SK-N-SH (cell line): Measurements from ENCODE around the gene ADD2. TPM values are rescaled to one million over a fixed set of nuclear protein-coding genes. Genes with fewer than 3 reads are reported as not detected.

Experiments used
- CTCF ChIA-PET: fragments of 300-600, 350-600 bp; formaldehyde crosslinking; extraction: SDS; loops from one replicate; lab custom pipeline; 2021; lab: Yijun Ruan, JAX
- POLR2A ChIA-PET: fragments of 350-600 bp; sonication (Branson Sonifier 250); formaldehyde crosslinking; extraction: SDS; loops from one replicate; lab custom pipeline; 2020; ENCODE audit warnings: antibody characterized with exemption, inconsistent platforms; lab: Yijun Ruan, JAX
- DNase-seq: peaks from one replicate; pipeline ENCODE4 v3.0.0; 2012
- H2AFZ ChIP-seq: fragments of 200-600 bp; sonication (generic); 2 replicates; pipeline ENCODE4 v1.8.1; 2016; ENCODE audit warnings: antibody characterized with exemption, mild to moderate bottlenecking, low read depth
- H3F3A ChIP-seq: fragments of 200-600 bp; sonication (generic); replicated peaks from 2 replicates; pipeline ENCODE3; 2016; ENCODE audit warnings: antibody characterized with exemption, mild to moderate bottlenecking; ENCODE audit not compliant: insufficient read depth
- H3K27ac ChIP-seq, 2 experiments: fragments of 200-500 bp in 1 of 2; fragments of 200-600 bp in 1 of 2; sonication (Bioruptor generic) in 1 of 2; sonication (generic), shearing (Covaris generic) in 1 of 2; 2 replicates each; pipeline versions ENCODE4 v1.5.1 to v1.6.1; 2014 to 2016; ENCODE audit warnings: low read depth in 2 of 2, inconsistent platforms in 1 of 2, low read length in 1 of 2, mild to moderate bottlenecking in 1 of 2, mixed read lengths in 1 of 2
- H3K27me3 ChIP-seq: fragments of 200-600 bp; sonication (generic), shearing (Covaris generic); 2 replicates; pipeline ENCODE4 v1.6.1; 2016; ENCODE audit warnings: mixed run types; ENCODE audit not compliant: insufficient read depth
- H3K36me3 ChIP-seq, 2 experiments: fragments of 200-500 bp in 1 of 2; fragments of 200-600 bp in 1 of 2; sonication (Bioruptor generic) in 1 of 2; sonication (generic) in 1 of 2; replicated peaks in 1 of 2; 2 replicates each; pipeline versions ENCODE3 to v1.5.1; 2014 to 2016; ENCODE audit warnings: low read length in 1 of 2, mild to moderate bottlenecking in 1 of 2; ENCODE audit not compliant: insufficient read depth in 2 of 2, control insufficient read depth in 1 of 2
- H3K4me1 ChIP-seq, 2 experiments: fragments of 200-500 bp in 1 of 2; fragments of 200-600 bp in 1 of 2; sonication (Bioruptor generic) in 1 of 2; sonication (generic), shearing (Covaris generic) in 1 of 2; 2 replicates each; pipeline versions ENCODE4 v1.5.1 to v1.6.1; 2014 to 2016; ENCODE audit warnings: low read depth in 1 of 2, low read length in 1 of 2, mixed run types in 1 of 2; ENCODE audit not compliant: insufficient read depth in 2 of 2, control insufficient read depth in 1 of 2
- H3K4me2 ChIP-seq: fragments of 200-600 bp; sonication (generic), shearing (Covaris generic); 2 replicates; pipeline ENCODE4 v1.6.1; 2017; ENCODE audit warnings: mixed run types
- H3K4me3 ChIP-seq, 2 experiments: fragments of 200-500 bp in 1 of 2; fragments of 200-600 bp in 1 of 2; sonication (Bioruptor generic) in 1 of 2; sonication (generic), shearing (Covaris generic) in 1 of 2; 2 replicates each; pipeline versions ENCODE4 v1.5.1 to v1.8.1; 2014 to 2016; ENCODE audit warnings: low read depth in 2 of 2, inconsistent platforms in 1 of 2, low read length in 1 of 2, mild to moderate bottlenecking in 1 of 2, mixed read lengths in 1 of 2, moderate library complexity in 1 of 2
- H3K79me2 ChIP-seq: fragments of 200-600 bp; sonication (generic); 2 replicates; pipeline ENCODE4 v1.8.1; 2017; ENCODE audit warnings: mild to moderate bottlenecking; ENCODE audit not compliant: insufficient read depth
- H3K9ac ChIP-seq: fragments of 200-600 bp; sonication (generic); 2 replicates; pipeline ENCODE4 v1.6.1; 2017; ENCODE audit warnings: mixed run types
- H3K9me2 ChIP-seq: fragments of 200-600 bp; sonication (generic); 2 replicates; pipeline ENCODE4 v1.6.1; 2017; ENCODE audit warnings: mixed run types
- H3K9me3 ChIP-seq: fragments of 200-600 bp; sonication (generic); 2 replicates; pipeline ENCODE4 v1.6.1; 2017; ENCODE audit warnings: mixed run types, mild to moderate bottlenecking, moderate library complexity
- H4K20me1 ChIP-seq: fragments of 200-600 bp; sonication (generic); 2 replicates; pipeline ENCODE4 v1.6.1; 2017; ENCODE audit warnings: mild to moderate bottlenecking, mixed run types; ENCODE audit not compliant: insufficient read depth
- ELF1 ChIP-seq: IDR thresholded peaks from 2 replicates; pipeline ENCODE4 v1.4.0; 2012
- EZH2phosphoT487 ChIP-seq: fragments of 200-600 bp; sonication (generic); IDR thresholded peaks from 2 replicates; pipeline ENCODE4 v1.6.1; 2017; ENCODE audit warnings: low read depth, mixed run types, mild to moderate bottlenecking, antibody characterized with exemption, moderate library complexity, borderline replicate concordance
- FOSL2 ChIP-seq: IDR thresholded peaks from 2 replicates; pipeline ENCODE4 v1.4.0; 2012; ENCODE audit warnings: low read depth, mild to moderate bottlenecking, moderate library complexity, borderline replicate concordance
- FOXJ3 ChIP-seq: sonication (generic); formaldehyde crosslinking; IDR thresholded peaks from 2 replicates; pipeline ENCODE4 v1.5.1; 2020; ENCODE audit warnings: mild to moderate bottlenecking, missing genetic modification reagents
- FOXM1 ChIP-seq: IDR thresholded peaks from 2 replicates; pipeline ENCODE4 v1.4.0; 2012; ENCODE audit warnings: low read depth, mild to moderate bottlenecking
- JUND ChIP-seq: IDR thresholded peaks from 2 replicates; pipeline ENCODE4 v1.4.0; 2012
- MXI1 ChIP-seq: IDR thresholded peaks from 2 replicates; pipeline ENCODE4 v1.6.1; 2012; ENCODE audit warnings: mild to moderate bottlenecking, low read depth, low read length, improper control_type of control experiment
- RXRA ChIP-seq: IDR thresholded peaks from 2 replicates; pipeline ENCODE4 v1.4.0; 2012; ENCODE audit warnings: low read depth, mild to moderate bottlenecking, borderline replicate concordance
- TAF1 ChIP-seq: IDR thresholded peaks from 2 replicates; pipeline ENCODE4 v1.6.1; 2012; ENCODE audit warnings: low read depth, mild to moderate bottlenecking, low read length, moderate library complexity, borderline replicate concordance
- USF1 ChIP-seq: IDR thresholded peaks from 2 replicates; pipeline ENCODE4 v1.4.0; 2012; ENCODE audit warnings: low read depth, borderline replicate concordance
- YY1 ChIP-seq: IDR thresholded peaks from 2 replicates; pipeline ENCODE4 v1.4.0; 2012; ENCODE audit warnings: low read depth, mild to moderate bottlenecking
- WGBS: methylation state at CpG from one replicate; pipeline ENCODE4 v1.1.6; 2017; ENCODE audit warnings: low lambda C conversion rate; 5-methylcytosine and 5-hydroxymethylcytosine counted together
- polyA plus RNA-seq, 3 experiments: library from polyadenylated mRNA; depleted of rRNA; stranded (reverse); fragments of >200 nt; gene quantifications; 2 replicates each; pipeline ENCODE4 v1.2.3, GENCODE V29; 2012
- TF ChIP-seq, protein P1 (sequence below): IDR thresholded peaks from 2 replicates; pipeline ENCODE4 v1.4.0; 2012; ENCODE audit warnings: low read depth, borderline replicate concordance
- TF ChIP-seq, protein P2 (sequence below): IDR thresholded peaks from 2 replicates; pipeline ENCODE4 v1.6.1; 2012; ENCODE audit warnings: mild to moderate bottlenecking, low read depth, low read length, moderate library complexity

Gene ADD2
- polyA plus RNA-seq, 1 of the 3 experiments (the other 2 are of a cell fraction): 0.30 TPM

DNA sequence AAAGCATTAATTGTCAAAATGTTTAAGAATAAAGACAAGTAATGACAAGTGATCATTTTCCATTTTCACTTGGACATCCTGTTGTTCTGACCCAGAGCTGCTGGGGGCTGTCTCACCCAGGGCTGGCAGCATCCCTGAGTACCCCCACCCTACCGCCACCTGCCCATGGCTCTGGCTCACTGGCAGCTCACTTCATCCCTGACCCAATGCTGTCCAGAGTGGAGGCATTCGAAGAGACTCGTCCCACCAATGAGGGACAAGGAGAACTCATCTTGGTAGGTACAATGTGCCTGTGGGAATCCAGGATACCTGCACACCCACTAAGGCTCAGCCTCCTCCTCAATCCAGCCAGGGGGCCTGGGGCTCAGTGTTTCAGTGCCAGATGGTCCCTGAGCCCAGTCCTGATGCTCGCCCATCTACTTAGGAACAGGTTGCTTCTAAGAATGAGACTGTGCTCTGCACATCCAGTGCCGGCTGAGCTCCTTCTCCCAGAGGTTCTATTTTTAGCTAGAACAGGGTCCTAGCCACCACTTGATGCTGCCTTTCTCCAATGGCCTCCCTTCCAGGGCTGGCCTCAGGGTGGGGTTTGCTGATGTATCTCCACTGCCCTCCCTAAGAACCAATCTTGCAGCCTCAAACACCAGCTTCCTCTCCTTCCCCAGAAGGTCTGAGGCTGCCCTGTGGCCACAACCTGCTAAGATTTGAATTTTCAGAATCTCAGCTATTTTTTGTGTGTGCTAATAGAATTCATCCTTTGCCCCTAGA, 53.7 kb downstream of the ADD2 start:
- H3K4me1 ChIP-seq: peaks cover 0 to 22% of the 10 kb centered on the region in 2 experiments; a peak in 1 of 4 replicates
- no peaks in the 10 kb centered on the region for H3K36me3 ChIP-seq
- no peak for DNase-seq
- no peak for TF ChIP-seq ELF1
- TF ChIP-seq FOXM1: no peak
- no peak overlapping the region for H3K27ac ChIP-seq
- no peaks in the 10 kb centered on the region for H3K79me2 ChIP-seq
- H3K9me2 ChIP-seq: no peaks in the 10 kb centered on the region
- WGBS: 56% methylated on average over 4 of the region's 5 CpGs
- no peaks in the 10 kb centered on the region for H3K27me3 ChIP-seq
- H4K20me1 ChIP-seq: no peaks in the 10 kb centered on the region
- POLR2A ChIA-PET: no interaction called here
- H3K4me2 ChIP-seq: no peak overlapping the region
- no peak overlapping the region for H3K9ac ChIP-seq
- H3K9me3 ChIP-seq: no peaks in the 10 kb centered on the region
- CTCF ChIA-PET: interaction anchor here (0.8 to 1.1 kb wide), 2 partner anchors 17 to 54 kb away, joined by 3 read pairs; no protein-coding TSS in a partner anchor
- H2AFZ ChIP-seq: no peak overlapping the region
- no peaks in the 10 kb centered on the region for H3F3A ChIP-seq
- H3K4me3 ChIP-seq: no peak overlapping the region

DNA sequence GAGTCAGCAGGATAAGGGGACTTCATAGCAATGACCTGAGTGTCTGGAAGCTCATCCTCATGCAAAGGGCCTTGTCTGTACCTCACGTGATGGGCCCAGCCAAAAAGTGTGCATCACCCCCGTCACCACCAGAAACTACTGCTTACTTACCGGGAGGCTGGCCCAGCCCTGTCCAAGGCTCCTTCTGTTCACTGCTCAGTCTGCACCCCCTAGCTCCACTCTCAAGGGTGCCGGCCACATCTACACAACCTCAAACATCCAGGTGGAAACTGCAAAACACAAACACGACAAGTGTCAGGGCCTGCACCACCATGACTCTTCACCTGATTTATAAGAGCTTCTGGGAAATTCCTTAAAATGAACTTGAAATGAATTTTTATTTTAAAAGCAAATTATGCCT, 55.1 kb downstream of the ADD2 start:
- CTCF ChIA-PET: interaction anchor here (0.8 kb wide), 1 partner anchor 38 kb away, joined by 4 read pairs; no protein-coding TSS in a partner anchor
- POLR2A ChIA-PET: no interaction called here
- WGBS: 64% methylated on average over 5 of the region's 5 CpGs

GRCh38 chr2:70711191-70711590, 56.8 kb downstream of the ADD2 start:
- Histone ChIP-seq H3K27ac (no peak overlapping the region), H4K20me1 (no peaks in the 10 kb centered on the region), H3K9ac (no peak overlapping the region), H3K9me2 (no peaks in the 10 kb centered on the region), H3K4me1 (peaks cover 0 to 12% of the 10 kb centered on the region in 2 experiments; a peak in 1 of 4 replicates), H3K9me3 (no peaks in the 10 kb centered on the region), H3K4me3 (no peak overlapping the region), H2AFZ (no peak overlapping the region), H3F3A (no peaks in the 10 kb centered on the region), H3K36me3 (no peaks in the 10 kb centered on the region), H3K4me2 (no peak overlapping the region), H3K27me3 (no peaks in the 10 kb centered on the region), H3K79me2 (no peaks in the 10 kb centered on the region)
- no peak for DNase-seq
- ChIA-PET POLR2A (no interaction called here), CTCF (interaction anchor here (1.6 kb wide), 1 partner anchor 57 kb away, joined by 4 read pairs; the partner anchor contains the start of gene ADD2)
- WGBS: 63% methylated on average over 1 of the region's 1 CpG
- TF ChIP-seq FOXJ3 (CRISPR knock-in tag): no peak
- TF ChIP-seq, protein P1, sequence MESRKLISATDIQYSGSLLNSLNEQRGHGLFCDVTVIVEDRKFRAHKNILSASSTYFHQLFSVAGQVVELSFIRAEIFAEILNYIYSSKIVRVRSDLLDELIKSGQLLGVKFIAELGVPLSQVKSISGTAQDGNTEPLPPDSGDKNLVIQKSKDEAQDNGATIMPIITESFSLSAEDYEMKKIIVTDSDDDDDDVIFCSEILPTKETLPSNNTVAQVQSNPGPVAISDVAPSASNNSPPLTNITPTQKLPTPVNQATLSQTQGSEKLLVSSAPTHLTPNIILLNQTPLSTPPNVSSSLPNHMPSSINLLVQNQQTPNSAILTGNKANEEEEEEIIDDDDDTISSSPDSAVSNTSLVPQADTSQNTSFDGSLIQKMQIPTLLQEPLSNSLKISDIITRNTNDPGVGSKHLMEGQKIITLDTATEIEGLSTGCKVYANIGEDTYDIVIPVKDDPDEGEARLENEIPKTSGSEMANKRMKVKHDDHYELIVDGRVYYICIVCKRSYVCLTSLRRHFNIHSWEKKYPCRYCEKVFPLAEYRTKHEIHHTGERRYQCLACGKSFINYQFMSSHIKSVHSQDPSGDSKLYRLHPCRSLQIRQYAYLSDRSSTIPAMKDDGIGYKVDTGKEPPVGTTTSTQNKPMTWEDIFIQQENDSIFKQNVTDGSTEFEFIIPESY: no peak
- TF ChIP-seq FOSL2: no peak
- no peak for TF ChIP-seq YY1
- TF ChIP-seq JUND: no peak
- TF ChIP-seq EZH2phosphoT487: no peak
- TF ChIP-seq MXI1: no peak
- TF ChIP-seq RXRA: no peak
- TF ChIP-seq, protein P2, sequence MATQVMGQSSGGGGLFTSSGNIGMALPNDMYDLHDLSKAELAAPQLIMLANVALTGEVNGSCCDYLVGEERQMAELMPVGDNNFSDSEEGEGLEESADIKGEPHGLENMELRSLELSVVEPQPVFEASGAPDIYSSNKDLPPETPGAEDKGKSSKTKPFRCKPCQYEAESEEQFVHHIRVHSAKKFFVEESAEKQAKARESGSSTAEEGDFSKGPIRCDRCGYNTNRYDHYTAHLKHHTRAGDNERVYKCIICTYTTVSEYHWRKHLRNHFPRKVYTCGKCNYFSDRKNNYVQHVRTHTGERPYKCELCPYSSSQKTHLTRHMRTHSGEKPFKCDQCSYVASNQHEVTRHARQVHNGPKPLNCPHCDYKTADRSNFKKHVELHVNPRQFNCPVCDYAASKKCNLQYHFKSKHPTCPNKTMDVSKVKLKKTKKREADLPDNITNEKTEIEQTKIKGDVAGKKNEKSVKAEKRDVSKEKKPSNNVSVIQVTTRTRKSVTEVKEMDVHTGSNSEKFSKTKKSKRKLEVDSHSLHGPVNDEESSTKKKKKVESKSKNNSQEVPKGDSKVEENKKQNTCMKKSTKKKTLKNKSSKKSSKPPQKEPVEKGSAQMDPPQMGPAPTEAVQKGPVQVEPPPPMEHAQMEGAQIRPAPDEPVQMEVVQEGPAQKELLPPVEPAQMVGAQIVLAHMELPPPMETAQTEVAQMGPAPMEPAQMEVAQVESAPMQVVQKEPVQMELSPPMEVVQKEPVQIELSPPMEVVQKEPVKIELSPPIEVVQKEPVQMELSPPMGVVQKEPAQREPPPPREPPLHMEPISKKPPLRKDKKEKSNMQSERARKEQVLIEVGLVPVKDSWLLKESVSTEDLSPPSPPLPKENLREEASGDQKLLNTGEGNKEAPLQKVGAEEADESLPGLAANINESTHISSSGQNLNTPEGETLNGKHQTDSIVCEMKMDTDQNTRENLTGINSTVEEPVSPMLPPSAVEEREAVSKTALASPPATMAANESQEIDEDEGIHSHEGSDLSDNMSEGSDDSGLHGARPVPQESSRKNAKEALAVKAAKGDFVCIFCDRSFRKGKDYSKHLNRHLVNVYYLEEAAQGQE: no peak
- TF ChIP-seq USF1: no peak

More for the DNA sequence above, 55.1 kb downstream of the ADD2 start:
- H3K79me2 ChIP-seq: no peaks in the 10 kb centered on the region
- H4K20me1 ChIP-seq: no peaks in the 10 kb centered on the region
- H3K36me3 ChIP-seq: no peaks in the 10 kb centered on the region
- H3K9me3 ChIP-seq: no peaks in the 10 kb centered on the region
- no peak overlapping the region for H2AFZ ChIP-seq
- H3F3A ChIP-seq: no peaks in the 10 kb centered on the region
- H3K4me1 ChIP-seq: peaks cover 0 to 22% of the 10 kb centered on the region in 2 experiments; a peak in 1 of 4 replicates
- no peak overlapping the region for H3K27ac ChIP-seq
- H3K9me2 ChIP-seq: no peaks in the 10 kb centered on the region
- TF ChIP-seq TAF1: no peak
- no peaks in the 10 kb centered on the region for H3K27me3 ChIP-seq
- no peak overlapping the region for H3K4me3 ChIP-seq
- no peak overlapping the region for H3K4me2 ChIP-seq
- H3K9ac ChIP-seq: no peak overlapping the region
- no peak for DNase-seq
